Mammary epithelial cell (primary cell): ENCODE data around the gene DIP2A.

Source experiments
- EZH2 ChIP-seq: IDR thresholded peaks from 2 replicates; pipeline ENCODE4 v1.6.1; 2012; ENCODE audit warnings: low read length, inconsistent platforms, borderline replicate concordance
- TF ChIP-seq, protein P1 (sequence below), 2 donors: IDR thresholded peaks in 1 of 2; conservative IDR thresholded peaks in 1 of 2; 2 replicates each; pipeline ENCODE4 v1.5.1; 2011 to 2012; ENCODE audit warnings: inconsistent platforms in 2 of 2, low read length in 2 of 2, mild to moderate bottlenecking in 2 of 2, control low read depth in 1 of 2, low read depth in 1 of 2; ENCODE audit not compliant: insufficient read depth in 1 of 2; ENCODE audit errors: extremely low read depth in 1 of 2

DNA sequence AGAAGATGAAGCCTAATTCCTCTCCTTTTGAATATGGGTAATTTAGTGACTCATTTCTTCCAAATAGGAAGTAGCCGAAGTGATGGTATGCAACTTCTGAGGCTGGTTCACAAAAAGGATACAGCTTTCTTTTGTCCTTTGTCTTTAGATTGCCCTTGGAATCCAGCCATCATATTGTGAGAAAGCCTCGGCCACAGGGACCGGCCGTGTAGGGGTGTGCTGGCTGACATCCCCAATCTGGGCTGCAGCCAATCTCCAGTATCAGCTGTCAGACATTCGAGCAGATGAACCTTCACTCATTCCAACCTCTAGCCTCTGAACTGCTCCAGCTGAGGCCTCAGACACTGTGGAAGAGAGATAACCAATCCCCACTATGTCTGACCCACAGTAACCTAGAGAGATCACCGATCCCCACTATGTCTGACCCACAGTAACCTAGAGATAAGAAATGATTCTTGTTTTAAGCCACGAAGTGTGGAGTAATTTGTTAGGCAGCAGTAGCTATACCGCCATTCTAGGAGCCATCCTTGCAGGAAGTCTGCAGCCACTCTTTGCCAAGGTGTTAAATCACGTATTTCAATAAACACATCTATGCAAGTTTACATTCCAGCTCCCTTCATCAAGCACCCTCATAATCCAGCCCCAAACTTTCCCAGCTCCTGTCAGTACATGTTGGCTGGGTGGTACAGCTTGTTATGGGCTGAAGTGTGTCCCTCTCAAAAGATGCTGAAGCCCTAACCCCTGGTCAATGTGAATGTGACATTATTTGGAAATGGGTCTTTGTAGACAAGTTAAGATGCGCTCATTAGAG, 2.9 kb upstream of the DIP2A start:
- TF ChIP-seq, protein P1, sequence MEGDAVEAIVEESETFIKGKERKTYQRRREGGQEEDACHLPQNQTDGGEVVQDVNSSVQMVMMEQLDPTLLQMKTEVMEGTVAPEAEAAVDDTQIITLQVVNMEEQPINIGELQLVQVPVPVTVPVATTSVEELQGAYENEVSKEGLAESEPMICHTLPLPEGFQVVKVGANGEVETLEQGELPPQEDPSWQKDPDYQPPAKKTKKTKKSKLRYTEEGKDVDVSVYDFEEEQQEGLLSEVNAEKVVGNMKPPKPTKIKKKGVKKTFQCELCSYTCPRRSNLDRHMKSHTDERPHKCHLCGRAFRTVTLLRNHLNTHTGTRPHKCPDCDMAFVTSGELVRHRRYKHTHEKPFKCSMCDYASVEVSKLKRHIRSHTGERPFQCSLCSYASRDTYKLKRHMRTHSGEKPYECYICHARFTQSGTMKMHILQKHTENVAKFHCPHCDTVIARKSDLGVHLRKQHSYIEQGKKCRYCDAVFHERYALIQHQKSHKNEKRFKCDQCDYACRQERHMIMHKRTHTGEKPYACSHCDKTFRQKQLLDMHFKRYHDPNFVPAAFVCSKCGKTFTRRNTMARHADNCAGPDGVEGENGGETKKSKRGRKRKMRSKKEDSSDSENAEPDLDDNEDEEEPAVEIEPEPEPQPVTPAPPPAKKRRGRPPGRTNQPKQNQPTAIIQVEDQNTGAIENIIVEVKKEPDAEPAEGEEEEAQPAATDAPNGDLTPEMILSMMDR (conservative IDR thresholded peaks at IDR 0.05 in 1 of 2, IDR thresholded peaks at IDR 0.05 in 1 of 2; ENCODE audit: extremely low read depth in 1 of 2, insufficient read depth in 1 of 2, low read depth in 1 of 2, low read length in 2 of 2): no peak
- TF ChIP-seq EZH2: no peak
